Astrocyte (in vitro differentiated cells and primary cell): ENCODE measurements around the gene SPATA13. TPM values are rescaled to one million over a fixed set of nuclear protein-coding genes. Genes with fewer than 3 reads are reported as not detected.

ENCODE experiments used
- DNase-seq: peaks from one replicate; pipeline ENCODE4 v3.0.0-alpha.2; 2010; ENCODE audit warnings: low read depth
- FAIRE-seq: peaks from 2 replicates; lab custom pipeline; 2011; peaks lifted over from hg19 to GRCh38; lab: Jason Lieb, UNC
- H2AFZ ChIP-seq: 2 replicates; pipeline ENCODE4 v1.6.0; 2012; ENCODE audit warnings: low read depth, low read length, inconsistent platforms
- H3K27ac ChIP-seq: 2 replicates; pipeline ENCODE4 v1.5.1; 2011; ENCODE audit warnings: low read depth, low read length, inconsistent platforms
- H3K27me3 ChIP-seq: 2 replicates; pipeline ENCODE4 v1.6.0; 2011; ENCODE audit warnings: low read length, inconsistent platforms; ENCODE audit not compliant: insufficient read depth
- H3K36me3 ChIP-seq: 2 replicates; pipeline ENCODE4 v1.5.1; 2011; ENCODE audit warnings: low read length, inconsistent platforms; ENCODE audit not compliant: insufficient read depth
- H3K4me1 ChIP-seq: 2 replicates; pipeline ENCODE4 v1.5.1; 2011; ENCODE audit warnings: low read length, inconsistent platforms; ENCODE audit not compliant: insufficient read depth
- H3K4me2 ChIP-seq: 2 replicates; pipeline ENCODE4 v1.6.0; 2012; ENCODE audit warnings: low read length, inconsistent platforms
- H3K4me3 ChIP-seq: 2 replicates; pipeline ENCODE4 v1.5.1; 2011; ENCODE audit warnings: low read depth, mild to moderate bottlenecking, low read length, inconsistent platforms; ENCODE audit not compliant: insufficient read depth
- H3K79me2 ChIP-seq: 2 replicates; pipeline ENCODE4 v1.6.0; 2012; ENCODE audit warnings: mild to moderate bottlenecking, low read length, inconsistent platforms; ENCODE audit not compliant: insufficient read depth
- H3K9ac ChIP-seq: 2 replicates; pipeline ENCODE4 v1.6.0; 2012; ENCODE audit warnings: mild to moderate bottlenecking, low read length, inconsistent platforms
- H3K9me3 ChIP-seq: 2 replicates; pipeline ENCODE4 v1.5.1; 2012; ENCODE audit warnings: low read depth, mild to moderate bottlenecking, low read length, inconsistent platforms; ENCODE audit not compliant: insufficient read depth
- H4K20me1 ChIP-seq: 2 replicates; pipeline ENCODE4 v1.6.0; 2012; ENCODE audit warnings: low read length, inconsistent platforms; ENCODE audit not compliant: insufficient read depth
- H3K27ac Mint-ChIP-seq: one replicate; pipeline ENCODE4 v1.8.0; 2021; ENCODE audit warnings: mild to moderate bottlenecking, mixed read lengths; ENCODE audit not compliant: unreplicated experiment
- H3K27me3 Mint-ChIP-seq: one replicate; pipeline ENCODE4 v1.8.0; 2021; ENCODE audit warnings: low read depth, mixed read lengths; ENCODE audit not compliant: unreplicated experiment
- H3K36me3 Mint-ChIP-seq: one replicate; pipeline ENCODE4 v1.8.0; 2021; ENCODE audit warnings: low read depth, mixed read lengths; ENCODE audit not compliant: unreplicated experiment
- H3K4me1 Mint-ChIP-seq: one replicate; pipeline ENCODE4 v1.8.0; 2021; ENCODE audit warnings: low read depth, mixed read lengths; ENCODE audit not compliant: unreplicated experiment
- H3K4me3 Mint-ChIP-seq: one replicate; pipeline ENCODE4 v1.8.0; 2021; ENCODE audit warnings: mild to moderate bottlenecking, moderate library complexity, mixed read lengths; ENCODE audit not compliant: unreplicated experiment
- H3K9me3 Mint-ChIP-seq: one replicate; pipeline ENCODE4 v1.8.0; 2021; ENCODE audit warnings: mild to moderate bottlenecking, mixed read lengths; ENCODE audit not compliant: unreplicated experiment
- EZH2 ChIP-seq: IDR thresholded peaks from 2 replicates; pipeline ENCODE4 v1.6.1; 2012; ENCODE audit warnings: mild to moderate bottlenecking, low read length, inconsistent platforms; ENCODE audit not compliant: insufficient read depth
- total RNA-seq: library from RNA; stranded (reverse); gene quantifications from 2 replicates; pipeline ENCODE4 v1.2.1, GENCODE V29; 2021
- TF ChIP-seq, protein P1 (sequence below): IDR thresholded peaks from 2 replicates; pipeline ENCODE4 v1.5.1; 2011; ENCODE audit warnings: low read depth, mild to moderate bottlenecking, inconsistent platforms, low read length, moderate library complexity; ENCODE audit not compliant: insufficient read depth

SPATA13 gene
- total RNA-seq, 1 donor from 2014 or later: 6.2 TPM

- Histone ChIP-seq H3K27me3 (no peaks in the 10 kb centered on the region), H3K9ac (no peak overlapping the region), H3K27ac (no peak overlapping the region), H3K4me3 (no peak overlapping the region), H3K9me3 (no peaks in the 10 kb centered on the region), H3K4me1 (peaks cover 14% of the 10 kb centered on the region), H3K4me2 (no peak overlapping the region), H4K20me1 (no peaks in the 10 kb centered on the region), H3K36me3 (no peaks in the 10 kb centered on the region), H3K79me2 (no peaks in the 10 kb centered on the region), H2AFZ (no peak overlapping the region)
- H3K36me3 Mint-ChIP-seq: no peaks in the 10 kb centered on the region
- H3K9me3 Mint-ChIP-seq: no peaks in the 10 kb centered on the region
- FAIRE-seq (peak; percentile 91), DNase-seq (peak; percentile 63)
- TF ChIP-seq EZH2: no peak
- TF ChIP-seq, protein P1, sequence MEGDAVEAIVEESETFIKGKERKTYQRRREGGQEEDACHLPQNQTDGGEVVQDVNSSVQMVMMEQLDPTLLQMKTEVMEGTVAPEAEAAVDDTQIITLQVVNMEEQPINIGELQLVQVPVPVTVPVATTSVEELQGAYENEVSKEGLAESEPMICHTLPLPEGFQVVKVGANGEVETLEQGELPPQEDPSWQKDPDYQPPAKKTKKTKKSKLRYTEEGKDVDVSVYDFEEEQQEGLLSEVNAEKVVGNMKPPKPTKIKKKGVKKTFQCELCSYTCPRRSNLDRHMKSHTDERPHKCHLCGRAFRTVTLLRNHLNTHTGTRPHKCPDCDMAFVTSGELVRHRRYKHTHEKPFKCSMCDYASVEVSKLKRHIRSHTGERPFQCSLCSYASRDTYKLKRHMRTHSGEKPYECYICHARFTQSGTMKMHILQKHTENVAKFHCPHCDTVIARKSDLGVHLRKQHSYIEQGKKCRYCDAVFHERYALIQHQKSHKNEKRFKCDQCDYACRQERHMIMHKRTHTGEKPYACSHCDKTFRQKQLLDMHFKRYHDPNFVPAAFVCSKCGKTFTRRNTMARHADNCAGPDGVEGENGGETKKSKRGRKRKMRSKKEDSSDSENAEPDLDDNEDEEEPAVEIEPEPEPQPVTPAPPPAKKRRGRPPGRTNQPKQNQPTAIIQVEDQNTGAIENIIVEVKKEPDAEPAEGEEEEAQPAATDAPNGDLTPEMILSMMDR: peak; percentile 82
- H3K27me3 Mint-ChIP-seq: no peaks in the 10 kb centered on the region
- no peak overlapping the region for H3K4me3 Mint-ChIP-seq
- peaks cover 20% of the 10 kb centered on the region for H3K4me1 Mint-ChIP-seq
- no peak overlapping the region for H3K27ac Mint-ChIP-seq
Measured at GRCh38 chr13:24220086-24220703, 59.7 kb downstream of the SPATA13 start.

DNA sequence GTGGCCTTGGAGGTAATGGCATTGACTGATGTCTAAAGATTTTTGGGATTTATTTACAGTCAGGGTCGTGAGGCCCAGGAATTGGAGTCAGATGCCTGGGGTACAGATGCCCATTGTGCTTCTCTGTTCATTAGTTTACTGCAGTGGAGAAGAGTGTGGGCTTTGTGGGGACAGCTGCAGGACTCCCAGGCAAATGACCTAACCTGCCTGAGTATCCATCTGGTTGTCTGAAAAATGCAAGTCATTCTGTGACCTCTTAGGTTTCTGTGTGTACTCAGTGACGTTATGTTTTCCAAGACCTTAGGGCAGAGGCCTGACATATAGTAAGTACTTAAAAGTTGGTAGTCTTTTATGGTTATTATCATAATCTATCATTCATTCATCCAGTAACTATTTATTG, 60.5 kb downstream of the SPATA13 start:
- DNase-seq (no peak), FAIRE-seq (no peak)
- Histone ChIP-seq H3K79me2 (no peaks in the 10 kb centered on the region), H3K9ac (no peak overlapping the region), H3K27ac (no peak overlapping the region), H3K9me3 (no peaks in the 10 kb centered on the region), H3K4me1 (peaks cover 9% of the 10 kb centered on the region), H2AFZ (no peak overlapping the region), H4K20me1 (no peaks in the 10 kb centered on the region), H3K36me3 (no peaks in the 10 kb centered on the region), H3K4me3 (no peak overlapping the region), H3K4me2 (no peak overlapping the region), H3K27me3 (no peaks in the 10 kb centered on the region)
- Mint-ChIP-seq H3K27ac (peak overlapping the region; percentile 86), H3K27me3 (no peaks in the 10 kb centered on the region), H3K4me1 (peaks cover 20% of the 10 kb centered on the region), H3K4me3 (no peak overlapping the region), H3K9me3 (no peaks in the 10 kb centered on the region), H3K36me3 (no peaks in the 10 kb centered on the region)
- TF ChIP-seq EZH2: no peak
- TF ChIP-seq, protein P1: no peak

DNA sequence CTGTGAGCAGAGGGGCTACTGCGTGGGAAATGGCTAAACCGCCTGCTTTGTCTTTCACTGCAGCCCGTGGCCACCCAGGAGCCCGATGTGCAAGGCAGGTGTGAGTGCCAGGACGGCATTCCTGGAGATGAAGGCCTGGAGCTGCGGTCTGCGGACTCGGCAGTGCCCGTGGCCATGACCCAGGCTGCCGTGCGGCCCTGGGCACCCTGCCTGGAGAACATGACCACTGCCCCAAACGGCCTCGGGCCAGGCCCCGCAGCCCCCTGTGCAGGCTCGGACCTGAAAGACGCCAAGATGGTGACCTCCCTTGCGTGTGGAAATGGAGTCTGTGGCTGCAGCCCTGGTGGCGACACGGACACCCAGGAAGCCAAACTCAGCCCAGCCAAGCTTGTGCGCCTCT, 62.2 kb downstream of the SPATA13 start:
- Histone ChIP-seq H3K79me2 (no peaks in the 10 kb centered on the region), H3K9ac (no peak overlapping the region), H3K4me3 (no peak overlapping the region), H3K27ac (no peak overlapping the region), H3K27me3 (no peaks in the 10 kb centered on the region), H3K36me3 (no peaks in the 10 kb centered on the region), H4K20me1 (peaks cover 6% of the 10 kb centered on the region), H3K9me3 (no peaks in the 10 kb centered on the region), H3K4me2 (no peak overlapping the region), H2AFZ (no peak overlapping the region), H3K4me1 (peaks cover 4% of the 10 kb centered on the region)
- TF ChIP-seq, protein P1: no peak
- TF ChIP-seq EZH2: no peak
- DNase-seq (no peak), FAIRE-seq (no peak)
- Mint-ChIP-seq H3K27me3 (no peaks in the 10 kb centered on the region), H3K9me3 (no peaks in the 10 kb centered on the region), H3K36me3 (no peaks in the 10 kb centered on the region), H3K27ac (no peak overlapping the region), H3K4me1 (peaks cover 14% of the 10 kb centered on the region), H3K4me3 (no peak overlapping the region)
